OCI-LY7 (cell line): ENCODE data around the gene DLGAP1. TPM values are rescaled to one million over a fixed set of nuclear protein-coding genes. Genes with fewer than 3 reads are reported as not detected.

Source experiments
- BruUV-seq: library from RNA; stranded (reverse); fragments of 400-500 nt; replicated peaks from 2 replicates; lab custom pipeline; 2021; lab: Mats Ljungman, UMichigan
- CTCF ChIA-PET: fragments of 300-600 bp; sonication (Branson Sonifier 250); formaldehyde crosslinking; loops from one replicate; lab custom pipeline; 2022; ENCODE audit warnings: antibody characterized with exemption; ENCODE audit not compliant: unreplicated experiment; lab: Charles Lee
- POLR2A ChIA-PET: fragments of 300-600 bp; sonication (Branson Sonifier 250); formaldehyde crosslinking; loops from one replicate; lab custom pipeline; 2022; ENCODE audit warnings: antibody characterized with exemption; lab: Charles Lee
- DNase-seq: peaks from one replicate; pipeline ENCODE4 v3.0.0-alpha.2; 2015; ENCODE audit warnings: low spot score
- H2AFZ ChIP-seq: fragments of 200-600 bp; sonication (generic), shearing (Covaris generic); 2 replicates; pipeline ENCODE4 v1.6.1; 2014; ENCODE audit warnings: mild to moderate bottlenecking, antibody characterized with exemption, low read length, moderate library complexity
- H3K27ac ChIP-seq: fragments of 200-600 bp; sonication (generic); 2 replicates; pipeline ENCODE4 v1.5.1; 2014; ENCODE audit warnings: mixed run types, low read depth, mild to moderate bottlenecking, moderate library complexity, low read length, inconsistent platforms; ENCODE audit not compliant: poor library complexity, severe bottlenecking
- H3K36me3 ChIP-seq: fragments of 200-600 bp; sonication (generic); 2 replicates; pipeline ENCODE4 v1.6.1; 2014; ENCODE audit warnings: mild to moderate bottlenecking, antibody characterized with exemption, low read length, moderate library complexity, mixed read lengths; ENCODE audit not compliant: insufficient read depth
- H3K4me1 ChIP-seq: fragments of 200-600 bp; sonication (generic); 2 replicates; pipeline ENCODE4 v1.5.1; 2014; ENCODE audit warnings: mild to moderate bottlenecking, low read length; ENCODE audit not compliant: insufficient read depth, poor library complexity, severe bottlenecking
- H3K4me2 ChIP-seq: fragments of 200-600 bp; sonication (generic); 2 replicates; pipeline ENCODE4 v1.6.1; 2014; ENCODE audit warnings: mild to moderate bottlenecking, low read length
- H3K4me3 ChIP-seq: fragments of 200-600 bp; sonication (generic); 2 replicates; pipeline ENCODE4 v1.5.1; 2014; ENCODE audit warnings: mild to moderate bottlenecking, low read depth, low read length; ENCODE audit not compliant: poor library complexity, severe bottlenecking
- H3K79me2 ChIP-seq: fragments of 200-600 bp; sonication (generic); 2 replicates; pipeline ENCODE4 v1.6.1; 2016; ENCODE audit warnings: low read depth, mild to moderate bottlenecking, low read length, moderate library complexity, mixed read lengths; ENCODE audit not compliant: insufficient read depth
- H3K9me2 ChIP-seq: fragments of 200-600 bp; sonication (generic); 2 replicates; pipeline ENCODE4 v1.6.1; 2016; ENCODE audit warnings: mild to moderate bottlenecking, low read length, mixed read lengths; ENCODE audit not compliant: insufficient read depth
- H3K9me3 ChIP-seq: fragments of 200-600 bp; sonication (generic); 2 replicates; pipeline ENCODE4 v1.6.1; 2014; ENCODE audit warnings: mild to moderate bottlenecking, mixed run types, low read length, mixed read lengths
- H4K20me1 ChIP-seq: fragments of 200-600 bp; sonication (generic); 2 replicates; pipeline ENCODE4 v1.6.1; 2014; ENCODE audit warnings: mild to moderate bottlenecking, antibody characterized with exemption, low read length, moderate library complexity, mixed read lengths; ENCODE audit not compliant: insufficient read depth
- CTCF ChIP-seq: fragments of 200-600 bp; sonication (generic); conservative IDR thresholded peaks from 2 replicates; pipeline ENCODE4 v1.5.1; 2014; ENCODE audit warnings: mild to moderate bottlenecking, antibody characterized with exemption, low read length, moderate library complexity, mixed read lengths
- EZH2phosphoT487 ChIP-seq: fragments of 200-600 bp; sonication (generic); IDR thresholded peaks from 2 replicates; pipeline ENCODE4 v1.6.1; 2018; ENCODE audit warnings: low read depth, borderline replicate concordance, mild to moderate bottlenecking, mixed run types, antibody characterized with exemption, low read length, moderate library complexity, mixed read lengths
- intact Hi-C: fragments of 100-400 bp; cut with micrococcal nuclease; formaldehyde crosslinking; loops from one replicate; pipeline ENCODE4 v1.10.0; 2022; ENCODE audit not compliant: unreplicated experiment
- total RNA-seq, 2 experiments: library from RNA; depleted of rRNA in 1 of 2; stranded (reverse); fragments of >200 nt in 1 of 2; shearing (Covaris generic) in 1 of 2; gene quantifications; 2 replicates each; pipeline ENCODE4 v1.2.3, GENCODE V29; 2014 to 2022

Gene DLGAP1
- total RNA-seq, 2 experiments from 2014 or later, result 0.22 TPM; not detected in 1

GRCh38 chr18:4203568-4204437, 251.3 kb downstream of the DLGAP1 start:
- H3K4me2 ChIP-seq, result no peak overlapping the region
- ChIA-PET CTCF (no interaction called here), POLR2A (interaction anchor here (0.6 to 0.8 kb wide), 3 partner anchors 14 to 31 kb away, joined by 3 to 5 read pairs (median 4); no protein-coding TSS in a partner anchor)
- TF ChIP-seq CTCF, result no peak
- no peak for TF ChIP-seq EZH2phosphoT487
- H3K9me3 ChIP-seq, result no peaks in the 10 kb centered on the region
- H3K27ac ChIP-seq, result no peak overlapping the region
- no peak for DNase-seq
- no peak overlapping the region for H3K4me3 ChIP-seq
- intact Hi-C loops, result no loop called here
- H3K79me2 ChIP-seq, result no peaks in the 10 kb centered on the region
- no peaks in the 10 kb centered on the region for H3K9me2 ChIP-seq
- H3K36me3 ChIP-seq, result no peaks in the 10 kb centered on the region
- no peak overlapping the region for H2AFZ ChIP-seq
- no TSS peak for BruUV-seq
- no peaks in the 10 kb centered on the region for H3K4me1 ChIP-seq
- no peaks in the 10 kb centered on the region for H4K20me1 ChIP-seq

DNA sequence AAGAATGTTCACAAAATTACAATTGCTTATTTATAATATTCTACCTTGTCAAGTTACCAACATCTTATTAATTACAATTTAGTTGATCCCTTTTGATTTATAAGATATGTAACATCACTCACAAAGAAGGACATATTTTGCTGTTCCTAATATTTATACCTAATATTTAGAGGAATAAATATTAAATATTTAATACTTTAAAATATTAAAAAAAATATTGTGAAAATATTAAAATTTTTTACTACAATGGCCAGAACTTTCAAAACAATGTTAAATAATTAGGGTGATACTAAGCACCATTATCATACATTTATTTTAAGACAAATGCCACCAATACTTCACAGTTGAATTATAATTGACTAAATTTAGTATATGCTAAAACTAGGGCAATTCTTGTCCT, 254.7 kb downstream of the DLGAP1 start:
- ChIA-PET POLR2A (no interaction called here), CTCF (no interaction called here)
- Histone ChIP-seq H3K79me2 (no peaks in the 10 kb centered on the region), H4K20me1 (no peaks in the 10 kb centered on the region), H3K4me1 (no peaks in the 10 kb centered on the region), H3K4me2 (no peak overlapping the region), H2AFZ (no peak overlapping the region), H3K9me2 (no peaks in the 10 kb centered on the region), H3K36me3 (no peaks in the 10 kb centered on the region), H3K9me3 (no peaks in the 10 kb centered on the region), H3K4me3 (no peak overlapping the region), H3K27ac (no peak overlapping the region)
- BruUV-seq, result no TSS peak
- TF ChIP-seq EZH2phosphoT487 (no peak), CTCF (no peak)
- intact Hi-C loops, result no loop called here
- no peak for DNase-seq

- no TSS peak for BruUV-seq
- Histone ChIP-seq H4K20me1 (no peaks in the 10 kb centered on the region), H3K9me2 (no peaks in the 10 kb centered on the region), H3K4me2 (no peak overlapping the region), H3K4me1 (no peaks in the 10 kb centered on the region), H3K9me3 (no peaks in the 10 kb centered on the region), H3K79me2 (no peaks in the 10 kb centered on the region), H3K4me3 (no peak overlapping the region), H3K36me3 (no peaks in the 10 kb centered on the region), H3K27ac (no peak overlapping the region), H2AFZ (no peak overlapping the region)
- DNase-seq, result no peak
- ChIA-PET CTCF (no interaction called here), POLR2A (no interaction called here)
- TF ChIP-seq CTCF, result no peak
- TF ChIP-seq EZH2phosphoT487, result no peak
- intact Hi-C loops, result loop anchor here (10.0 kb wide), 1 partner anchor 826 kb away; no protein-coding TSS in a partner anchor
These were observed 256.2 kb downstream of the DLGAP1 start for GRCh38 chr18:4198956-4199355.
